ENCODE data around the gene CNTNAP2. TPM values are rescaled to one million over a fixed set of nuclear protein-coding genes. Genes with fewer than 3 reads are reported as not detected.

Gene CNTNAP2
- total and polyA plus RNA-seq, 2 of the 13 experiments (the other 11 are each of a cell fraction or from before 2014, with no cell fraction given), result 0.40 to 0.42 TPM

- in situ Hi-C loops (cut with HindIII; ENCODE audit: extremely low pct_ligation_motif_present, low pct_unique_long_range_greater_than_20kb) (no loop called here), intact Hi-C loops (cut with micrococcal nuclease; ENCODE audit: unreplicated experiment) (no loop called here)
- Histone ChIP-seq H3K79me2 (ENCODE audit: insufficient read depth, low read length) (no peaks in the 10 kb centered on the region), H3K4me1 (ENCODE audit: insufficient read depth, low read length) (no peaks in the 10 kb centered on the region), H2AFZ (ENCODE audit: low read length) (no peak overlapping the region), H3K9me3 (ENCODE audit: low read length) (peaks cover 22% of the 10 kb centered on the region), H3K36me3 (replicated peaks in 1 of 2; ENCODE audit: control insufficient read depth in 1 of 2, insufficient read depth in 2 of 2, low read length in 2 of 2) (no peaks in the 10 kb centered on the region), H3K27ac (ENCODE audit: extremely low read length, insufficient read depth, low read length) (no peak overlapping the region), H3K4me3 (replicated peaks in 1 of 3; ENCODE audit: insufficient read depth in 1 of 3, low read depth in 2 of 3, low read length in 3 of 3) (no peak overlapping the region), H3K4me2 (ENCODE audit: low read depth, low read length) (no peak overlapping the region), H3K27me3 (ENCODE audit: control insufficient read depth in 1 of 2, insufficient read depth in 2 of 2, low read length in 2 of 2) (no peaks in the 10 kb centered on the region), H3K9ac (ENCODE audit: insufficient read depth, low read depth, low read length) (no peak overlapping the region), H4K20me1 (ENCODE audit: insufficient read depth, low read length) (no peaks in the 10 kb centered on the region)
- DNase-seq (ENCODE audit: low spot score) (no peak), FAIRE-seq (no peak), ATAC-seq (no peak)
- 8% methylated on average over 8 of the region's 8 CpGs for WGBS (ENCODE audit: low lambda C conversion rate)
- ChIA-PET POLR2A (no interaction called here), CTCF (ENCODE audit: low intra/inter-chr PET ratio, low total read pairs) (no interaction called here)
- no TSS peak for BruUV-seq (replicated peaks)
- TF ChIP-seq, protein P1, sequence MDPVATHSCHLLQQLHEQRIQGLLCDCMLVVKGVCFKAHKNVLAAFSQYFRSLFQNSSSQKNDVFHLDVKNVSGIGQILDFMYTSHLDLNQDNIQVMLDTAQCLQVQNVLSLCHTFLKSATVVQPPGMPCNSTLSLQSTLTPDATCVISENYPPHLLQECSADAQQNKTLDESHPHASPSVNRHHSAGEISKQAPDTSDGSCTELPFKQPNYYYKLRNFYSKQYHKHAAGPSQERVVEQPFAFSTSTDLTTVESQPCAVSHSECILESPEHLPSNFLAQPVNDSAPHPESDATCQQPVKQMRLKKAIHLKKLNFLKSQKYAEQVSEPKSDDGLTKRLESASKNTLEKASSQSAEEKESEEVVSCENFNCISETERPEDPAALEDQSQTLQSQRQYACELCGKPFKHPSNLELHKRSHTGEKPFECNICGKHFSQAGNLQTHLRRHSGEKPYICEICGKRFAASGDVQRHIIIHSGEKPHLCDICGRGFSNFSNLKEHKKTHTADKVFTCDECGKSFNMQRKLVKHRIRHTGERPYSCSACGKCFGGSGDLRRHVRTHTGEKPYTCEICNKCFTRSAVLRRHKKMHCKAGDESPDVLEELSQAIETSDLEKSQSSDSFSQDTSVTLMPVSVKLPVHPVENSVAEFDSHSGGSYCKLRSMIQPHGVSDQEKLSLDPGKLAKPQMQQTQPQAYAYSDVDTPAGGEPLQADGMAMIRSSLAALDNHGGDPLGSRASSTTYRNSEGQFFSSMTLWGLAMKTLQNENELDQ (CRISPR knock-in tag; IDR thresholded peaks at IDR 0.05; ENCODE audit: borderline replicate concordance), result no peak
- TF ChIP-seq ZKSCAN8 (CRISPR knock-in tag; IDR thresholded peaks at IDR 0.05; ENCODE audit: borderline replicate concordance), result no peak
- TF ChIP-seq SCMH1 (CRISPR knock-in tag; IDR thresholded peaks at IDR 0.05; ENCODE audit: borderline replicate concordance), result no peak
- no peak for TF ChIP-seq BORCS8-MEF2B (CRISPR knock-in tag; IDR thresholded peaks at IDR 0.05)
- TF ChIP-seq, protein P2, sequence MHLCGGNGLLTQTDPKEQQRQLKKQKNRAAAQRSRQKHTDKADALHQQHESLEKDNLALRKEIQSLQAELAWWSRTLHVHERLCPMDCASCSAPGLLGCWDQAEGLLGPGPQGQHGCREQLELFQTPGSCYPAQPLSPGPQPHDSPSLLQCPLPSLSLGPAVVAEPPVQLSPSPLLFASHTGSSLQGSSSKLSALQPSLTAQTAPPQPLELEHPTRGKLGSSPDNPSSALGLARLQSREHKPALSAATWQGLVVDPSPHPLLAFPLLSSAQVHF (CRISPR knock-in tag; IDR thresholded peaks at IDR 0.05), result no peak
- TF ChIP-seq, protein P3, sequence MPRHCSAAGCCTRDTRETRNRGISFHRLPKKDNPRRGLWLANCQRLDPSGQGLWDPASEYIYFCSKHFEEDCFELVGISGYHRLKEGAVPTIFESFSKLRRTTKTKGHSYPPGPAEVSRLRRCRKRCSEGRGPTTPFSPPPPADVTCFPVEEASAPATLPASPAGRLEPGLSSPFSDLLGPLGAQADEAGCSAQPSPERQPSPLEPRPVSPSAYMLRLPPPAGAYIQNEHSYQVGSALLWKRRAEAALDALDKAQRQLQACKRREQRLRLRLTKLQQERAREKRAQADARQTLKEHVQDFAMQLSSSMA (CRISPR knock-in tag; IDR thresholded peaks at IDR 0.05), result no peak
- TF ChIP-seq, protein P4, sequence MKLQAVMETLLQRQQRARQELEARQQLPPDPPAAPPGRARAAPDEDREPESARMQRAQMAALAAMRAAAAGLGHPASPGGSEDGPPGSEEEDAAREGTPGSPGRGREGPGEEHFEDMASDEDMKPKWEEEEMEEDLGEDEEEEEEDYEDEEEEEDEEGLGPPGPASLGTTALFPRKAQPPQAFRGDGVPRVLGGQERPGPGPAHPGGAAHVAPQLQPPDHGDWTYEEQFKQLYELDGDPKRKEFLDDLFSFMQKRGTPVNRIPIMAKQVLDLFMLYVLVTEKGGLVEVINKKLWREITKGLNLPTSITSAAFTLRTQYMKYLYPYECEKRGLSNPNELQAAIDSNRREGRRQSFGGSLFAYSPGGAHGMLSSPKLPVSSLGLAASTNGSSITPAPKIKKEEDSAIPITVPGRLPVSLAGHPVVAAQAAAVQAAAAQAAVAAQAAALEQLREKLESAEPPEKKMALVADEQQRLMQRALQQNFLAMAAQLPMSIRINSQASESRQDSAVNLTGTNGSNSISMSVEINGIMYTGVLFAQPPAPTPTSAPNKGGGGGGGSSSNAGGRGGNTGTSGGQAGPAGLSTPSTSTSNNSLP (IDR thresholded peaks at IDR 0.05; ENCODE audit: low read depth, low read length), result no peak
- TF ChIP-seq HOXA3 (CRISPR knock-in tag; IDR thresholded peaks at IDR 0.05), result no peak
- no peak for TF ChIP-seq TEAD3 (CRISPR knock-in tag; optimal IDR thresholded peaks at IDR 0.05; ENCODE audit: borderline replicate concordance)
- no peak for TF ChIP-seq RFX3 (CRISPR knock-in tag; IDR thresholded peaks at IDR 0.05)
- no peak for TF ChIP-seq ZNF597 (CRISPR knock-in tag; IDR thresholded peaks at IDR 0.05)
- no peak for TF ChIP-seq ZNF446 (CRISPR knock-in tag; IDR thresholded peaks at IDR 0.05)
- no peak for TF ChIP-seq PHF20 (CRISPR knock-in tag; IDR thresholded peaks at IDR 0.05)
- no peak for TF ChIP-seq ZNF33A (CRISPR knock-in tag; IDR thresholded peaks at IDR 0.05; ENCODE audit: borderline replicate concordance)
- TF ChIP-seq MEIS1 (CRISPR knock-in tag; IDR thresholded peaks at IDR 0.05; ENCODE audit: borderline replicate concordance), result no peak
- no peak for TF ChIP-seq ASH2L (IDR thresholded peaks at IDR 0.05; ENCODE audit: insufficient read length, low read depth, low read length)
- no peak for TF ChIP-seq HMG20B (CRISPR knock-in tag; conservative IDR thresholded peaks at IDR 0.05)
These were observed 1455.0 kb downstream of the CNTNAP2 start for GRCh38 chr7:147571436-147572185.
